GM12865 (cell line): Measurements from ENCODE around the gene MME.

Experiments used
- DNase-seq: peaks from one replicate; pipeline ENCODE4 v3.0.0; 2010; ENCODE audit warnings: low read depth
- H3K4me3 ChIP-seq: 2 replicates; pipeline ENCODE4 v1.5.1; 2011; ENCODE audit warnings: mild to moderate bottlenecking, low read depth, low read length, control low read depth
- CTCF ChIP-seq: IDR thresholded peaks from 2 replicates; pipeline ENCODE4 v1.5.1; 2011; ENCODE audit warnings: low read length, control low read depth, low read depth, inconsistent platforms; ENCODE audit not compliant: insufficient read depth; ENCODE audit errors: missing control alignments

The MME gene

GRCh38 chr3:155038203-155038554 is 41.9 kb upstream of the MME start:
- no peak overlapping the region for H3K4me3 ChIP-seq
- TF ChIP-seq CTCF = no peak

GRCh38 chr3:155046935-155047334 is 33.2 kb upstream of the MME start:
- no peak for TF ChIP-seq CTCF
- no peak for DNase-seq
- no peak overlapping the region for H3K4me3 ChIP-seq

More at GRCh38 chr3:155038203-155038554, 41.9 kb upstream of the MME start:
- DNase-seq = no peak

GRCh38 chr3:155047672-155048071 is 32.4 kb upstream of the MME start:
- TF ChIP-seq CTCF = no peak
- H3K4me3 ChIP-seq = no peak overlapping the region
- DNase-seq = no peak

- DNase-seq = no peak
- no peak overlapping the region for H3K4me3 ChIP-seq
- no peak for TF ChIP-seq CTCF
These were observed 30.2 kb upstream of the MME start for GRCh38 chr3:155049959-155050358.

GRCh38 chr3:155052470-155052869 is 27.6 kb upstream of the MME start:
- H3K4me3 ChIP-seq = no peak overlapping the region
- no peak for TF ChIP-seq CTCF
- no peak for DNase-seq

GRCh38 chr3:155053756-155054155 is 26.4 kb upstream of the MME start:
- H3K4me3 ChIP-seq = no peak overlapping the region
- DNase-seq = no peak
- TF ChIP-seq CTCF = no peak

GRCh38 chr3:155064920-155065319 is 15.2 kb upstream of the MME start:
- TF ChIP-seq CTCF = no peak
- no peak for DNase-seq
- H3K4me3 ChIP-seq = no peak overlapping the region
